IPS-18a (cell line): Measurements from ENCODE around the gene CDH11.

Source experiments
- H3K27ac ChIP-seq: one replicate; pipeline ENCODE4 v1.5.1; 2013; ENCODE audit warnings: low read length
- H3K27me3 ChIP-seq: one replicate; pipeline ENCODE4 v1.6.1; 2013; ENCODE audit warnings: mild to moderate bottlenecking, low read length; ENCODE audit not compliant: control insufficient read depth, insufficient read depth
- H3K36me3 ChIP-seq: one replicate; pipeline ENCODE4 v1.6.1; 2013; ENCODE audit warnings: low read depth, low read length; ENCODE audit not compliant: control insufficient read depth
- H3K4me1 ChIP-seq: one replicate; pipeline ENCODE4 v1.6.1; 2013; ENCODE audit warnings: low read depth, low read length; ENCODE audit not compliant: control insufficient read depth
- H3K4me3 ChIP-seq: one replicate; pipeline ENCODE4 v1.5.1; 2013; ENCODE audit warnings: low read length
- H3K9ac ChIP-seq: one replicate; pipeline ENCODE4 v1.6.1; 2013; ENCODE audit warnings: mild to moderate bottlenecking, low read length, moderate library complexity
- H3K9me3 ChIP-seq: one replicate; pipeline ENCODE4 v1.6.1; 2013; ENCODE audit warnings: low read depth, low read length; ENCODE audit not compliant: control insufficient read depth

CDH11 gene

GRCh38 chr16:65068151-65068740 is 53.6 kb downstream of the CDH11 start:
- no peak overlapping the region for H3K4me3 ChIP-seq
- H3K4me1 ChIP-seq: peaks cover 4% of the 10 kb centered on the region
- no peaks in the 10 kb centered on the region for H3K36me3 ChIP-seq
- H3K27ac ChIP-seq: no peak overlapping the region
- H3K9ac ChIP-seq: no peak overlapping the region
- H3K9me3 ChIP-seq: no peaks in the 10 kb centered on the region
- H3K27me3 ChIP-seq: no peaks in the 10 kb centered on the region

DNA sequence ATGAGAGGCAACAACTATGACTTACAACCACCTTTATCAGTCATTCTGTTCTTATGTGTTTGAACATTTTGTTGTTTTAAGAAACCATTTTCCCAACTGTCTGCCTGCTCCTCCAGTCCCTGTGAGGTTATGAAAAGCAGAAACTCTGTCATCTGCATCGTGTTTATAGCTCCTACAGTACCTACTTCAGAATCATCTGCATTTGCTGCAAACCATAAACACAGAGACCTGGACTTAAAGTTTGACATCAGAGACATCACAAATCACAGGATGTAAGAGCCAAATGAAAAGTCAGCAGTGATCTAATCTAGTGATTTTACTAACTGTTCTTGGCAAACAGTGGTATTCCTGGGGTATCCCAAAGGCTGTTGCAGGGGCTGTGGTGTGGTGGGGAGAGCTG is 55.2 kb downstream of the CDH11 start:
- Histone ChIP-seq H3K36me3 (no peaks in the 10 kb centered on the region), H3K9me3 (no peaks in the 10 kb centered on the region), H3K27me3 (no peaks in the 10 kb centered on the region), H3K4me3 (no peak overlapping the region), H3K27ac (no peak overlapping the region), H3K9ac (no peak overlapping the region), H3K4me1 (peaks cover 4% of the 10 kb centered on the region)

DNA sequence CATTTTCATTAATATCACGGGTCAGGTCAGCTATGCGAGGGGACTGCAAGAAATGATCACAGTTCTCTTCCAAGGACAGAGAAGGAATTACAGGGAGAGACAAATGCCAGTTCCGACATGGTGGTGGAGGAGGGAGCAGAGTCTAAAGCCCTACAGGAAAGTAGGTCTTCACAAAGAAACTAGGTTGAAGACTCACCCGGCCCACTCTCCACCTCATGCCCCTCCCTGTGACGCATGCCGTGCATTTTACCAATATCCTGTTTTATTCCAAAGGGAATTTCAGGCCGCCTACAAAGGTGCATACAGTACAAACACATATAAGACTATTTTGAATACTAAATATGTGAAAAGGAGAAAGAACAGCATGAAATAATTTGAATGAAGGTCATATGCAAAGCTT is 56.8 kb downstream of the CDH11 start:
- no peaks in the 10 kb centered on the region for H3K9me3 ChIP-seq
- H3K27me3 ChIP-seq: no peaks in the 10 kb centered on the region

DNA sequence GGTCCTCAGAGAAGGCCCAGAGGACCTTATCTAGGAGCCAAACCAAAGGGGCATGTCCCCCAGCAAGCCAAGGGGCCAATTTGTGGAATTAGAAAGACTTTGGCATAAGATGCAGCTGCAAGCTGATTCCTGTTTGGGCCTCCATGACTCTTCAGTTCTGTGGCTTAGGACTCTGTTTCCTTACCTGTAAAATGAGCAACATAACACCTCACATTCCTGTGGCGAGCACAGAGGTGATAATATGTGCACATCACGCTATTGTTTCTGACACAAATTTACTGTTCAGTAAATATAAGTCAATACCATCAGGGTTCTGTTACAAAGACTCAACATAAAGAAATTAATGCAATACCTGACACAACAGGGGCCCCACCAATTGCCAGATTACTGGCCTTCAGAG is 57.7 kb downstream of the CDH11 start:
- Histone ChIP-seq H3K27me3 (no peaks in the 10 kb centered on the region), H3K9me3 (no peaks in the 10 kb centered on the region), H3K4me1 (peaks cover 4% of the 10 kb centered on the region), H3K4me3 (no peak overlapping the region), H3K9ac (no peak overlapping the region), H3K27ac (no peak overlapping the region), H3K36me3 (no peaks in the 10 kb centered on the region)

More for the DNA sequence above, 56.8 kb downstream of the CDH11 start:
- no peaks in the 10 kb centered on the region for H3K36me3 ChIP-seq
- H3K9ac ChIP-seq: no peak overlapping the region
- H3K4me3 ChIP-seq: no peak overlapping the region
- H3K27ac ChIP-seq: no peak overlapping the region
- peaks cover 4% of the 10 kb centered on the region for H3K4me1 ChIP-seq

- no peak overlapping the region for H3K9ac ChIP-seq
- no peaks in the 10 kb centered on the region for H3K9me3 ChIP-seq
- no peaks in the 10 kb centered on the region for H3K27me3 ChIP-seq
- no peaks in the 10 kb centered on the region for H3K4me1 ChIP-seq
- H3K27ac ChIP-seq: no peak overlapping the region
- H3K4me3 ChIP-seq: no peak overlapping the region
- no peaks in the 10 kb centered on the region for H3K36me3 ChIP-seq
Observed at GRCh38 chr16:65062736-65063583, 58.9 kb downstream of the CDH11 start.

- Histone ChIP-seq H3K9me3 (no peaks in the 10 kb centered on the region), H3K9ac (no peak overlapping the region), H3K4me3 (no peak overlapping the region), H3K36me3 (no peaks in the 10 kb centered on the region), H3K4me1 (no peaks in the 10 kb centered on the region), H3K27ac (no peak overlapping the region), H3K27me3 (no peaks in the 10 kb centered on the region)
Observed at GRCh38 chr16:65061935-65062518, 59.8 kb downstream of the CDH11 start.

- Histone ChIP-seq H3K9me3 (no peaks in the 10 kb centered on the region), H3K4me1 (no peaks in the 10 kb centered on the region), H3K27ac (no peak overlapping the region), H3K36me3 (no peaks in the 10 kb centered on the region), H3K9ac (no peak overlapping the region), H3K4me3 (no peak overlapping the region), H3K27me3 (no peaks in the 10 kb centered on the region)
Observed at GRCh38 chr16:65061263-65061662, 60.6 kb downstream of the CDH11 start.

DNA sequence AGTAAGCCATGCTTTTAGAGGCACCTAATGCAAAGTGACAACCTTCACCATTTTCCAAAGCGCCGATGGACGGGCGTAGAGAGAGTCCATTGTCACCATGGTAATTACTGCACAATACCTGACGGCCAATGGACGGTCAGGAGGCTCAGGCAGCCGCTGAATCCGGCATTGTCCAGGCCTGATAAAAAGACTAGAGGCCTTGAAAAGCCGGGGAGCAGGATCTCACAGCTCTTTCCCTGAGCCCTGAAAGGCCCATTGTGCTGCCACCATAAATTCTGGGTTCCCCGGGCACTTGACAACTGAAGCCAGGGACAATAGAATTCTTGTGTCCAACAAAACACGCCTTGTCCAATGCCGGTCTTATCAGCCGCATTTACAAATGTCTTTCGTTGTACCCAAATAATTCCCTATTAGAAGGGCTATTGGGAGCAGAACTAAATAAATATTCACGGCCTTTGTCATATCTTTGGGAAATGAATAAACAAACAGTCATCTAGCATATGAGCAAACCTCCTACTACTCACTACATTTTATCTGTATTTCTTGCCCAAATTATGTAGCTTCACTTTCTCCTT is 62.4 kb downstream of the CDH11 start:
- Histone ChIP-seq H3K4me1 (no peaks in the 10 kb centered on the region), H3K9me3 (no peaks in the 10 kb centered on the region), H3K27me3 (no peaks in the 10 kb centered on the region), H3K36me3 (no peaks in the 10 kb centered on the region), H3K4me3 (no peak overlapping the region), H3K9ac (no peak overlapping the region), H3K27ac (no peak overlapping the region)

- Histone ChIP-seq H3K9me3 (no peaks in the 10 kb centered on the region), H3K27me3 (no peaks in the 10 kb centered on the region), H3K27ac (no peak overlapping the region), H3K36me3 (no peaks in the 10 kb centered on the region), H3K9ac (no peak overlapping the region), H3K4me1 (no peaks in the 10 kb centered on the region), H3K4me3 (no peak overlapping the region)
Observed at GRCh38 chr16:65057184-65057583, 64.7 kb downstream of the CDH11 start.

DNA sequence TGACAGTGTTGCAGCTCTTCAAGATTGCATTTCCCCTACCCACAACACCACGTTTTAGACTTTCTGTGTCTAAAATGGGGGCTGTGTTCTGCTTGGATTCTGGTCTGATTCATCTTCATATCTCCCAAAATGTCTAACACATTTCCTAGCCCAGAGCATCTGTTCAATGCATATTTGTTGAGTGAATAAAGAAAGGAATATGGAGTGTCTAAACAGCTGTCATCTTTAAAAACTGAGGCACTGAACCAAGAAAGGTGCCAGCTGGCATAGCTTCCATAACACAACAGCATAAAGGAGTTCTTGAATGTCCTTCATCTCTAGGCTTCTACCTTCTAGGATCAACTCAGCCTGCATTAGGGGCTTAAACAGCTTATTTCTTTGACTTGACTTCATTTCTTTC is 67.4 kb downstream of the CDH11 start:
- Histone ChIP-seq H3K4me3 (no peak overlapping the region), H3K9me3 (no peaks in the 10 kb centered on the region), H3K27me3 (no peaks in the 10 kb centered on the region), H3K9ac (no peak overlapping the region), H3K4me1 (no peaks in the 10 kb centered on the region), H3K27ac (no peak overlapping the region), H3K36me3 (no peaks in the 10 kb centered on the region)

- H3K36me3 ChIP-seq: no peaks in the 10 kb centered on the region
- H3K9me3 ChIP-seq: no peaks in the 10 kb centered on the region
- H3K9ac ChIP-seq: no peak overlapping the region
Observed at GRCh38 chr16:65049679-65050078, 72.2 kb downstream of the CDH11 start.

More at GRCh38 chr16:65049679-65050078, 72.2 kb downstream of the CDH11 start:
- H3K4me1 ChIP-seq: no peaks in the 10 kb centered on the region
- H3K27me3 ChIP-seq: no peaks in the 10 kb centered on the region
- H3K27ac ChIP-seq: no peak overlapping the region
- H3K4me3 ChIP-seq: no peak overlapping the region
